GM12865 (cell line): ENCODE data around the gene RBM19.

Experiments
- DNase-seq: peaks from one replicate; pipeline ENCODE4 v3.0.0; 2010; ENCODE audit warnings: low read depth
- H3K4me3 ChIP-seq: 2 replicates; pipeline ENCODE4 v1.5.1; 2011; ENCODE audit warnings: mild to moderate bottlenecking, low read depth, low read length, control low read depth
- TF ChIP-seq, protein P1 (sequence below): IDR thresholded peaks from 2 replicates; pipeline ENCODE4 v1.5.1; 2011; ENCODE audit warnings: low read length, control low read depth, low read depth, inconsistent platforms; ENCODE audit not compliant: insufficient read depth; ENCODE audit errors: missing control alignments

RBM19 gene

DNA sequence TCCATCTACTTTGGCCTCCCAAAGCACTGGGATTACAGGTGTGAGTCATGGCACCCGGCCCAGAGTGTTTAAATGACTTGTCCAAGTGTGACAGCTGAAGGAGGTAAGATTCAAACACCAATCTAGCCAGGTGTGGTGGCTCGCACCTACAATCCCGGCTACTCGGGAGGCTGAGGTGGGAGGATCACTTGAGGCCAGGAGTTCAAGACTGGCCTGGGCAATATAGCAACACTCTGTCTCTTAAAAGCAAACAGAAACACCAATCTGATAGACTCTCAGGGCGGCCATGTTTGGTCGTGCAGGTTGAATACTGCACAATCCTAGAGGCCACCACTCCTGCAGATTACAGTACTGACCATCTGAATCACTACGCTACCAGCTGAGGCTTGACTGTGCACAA lies 68.7 kb downstream of the RBM19 start:
- no peak for DNase-seq
- TF ChIP-seq, protein P1, sequence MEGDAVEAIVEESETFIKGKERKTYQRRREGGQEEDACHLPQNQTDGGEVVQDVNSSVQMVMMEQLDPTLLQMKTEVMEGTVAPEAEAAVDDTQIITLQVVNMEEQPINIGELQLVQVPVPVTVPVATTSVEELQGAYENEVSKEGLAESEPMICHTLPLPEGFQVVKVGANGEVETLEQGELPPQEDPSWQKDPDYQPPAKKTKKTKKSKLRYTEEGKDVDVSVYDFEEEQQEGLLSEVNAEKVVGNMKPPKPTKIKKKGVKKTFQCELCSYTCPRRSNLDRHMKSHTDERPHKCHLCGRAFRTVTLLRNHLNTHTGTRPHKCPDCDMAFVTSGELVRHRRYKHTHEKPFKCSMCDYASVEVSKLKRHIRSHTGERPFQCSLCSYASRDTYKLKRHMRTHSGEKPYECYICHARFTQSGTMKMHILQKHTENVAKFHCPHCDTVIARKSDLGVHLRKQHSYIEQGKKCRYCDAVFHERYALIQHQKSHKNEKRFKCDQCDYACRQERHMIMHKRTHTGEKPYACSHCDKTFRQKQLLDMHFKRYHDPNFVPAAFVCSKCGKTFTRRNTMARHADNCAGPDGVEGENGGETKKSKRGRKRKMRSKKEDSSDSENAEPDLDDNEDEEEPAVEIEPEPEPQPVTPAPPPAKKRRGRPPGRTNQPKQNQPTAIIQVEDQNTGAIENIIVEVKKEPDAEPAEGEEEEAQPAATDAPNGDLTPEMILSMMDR, result no peak
- no peak overlapping the region for H3K4me3 ChIP-seq

DNA sequence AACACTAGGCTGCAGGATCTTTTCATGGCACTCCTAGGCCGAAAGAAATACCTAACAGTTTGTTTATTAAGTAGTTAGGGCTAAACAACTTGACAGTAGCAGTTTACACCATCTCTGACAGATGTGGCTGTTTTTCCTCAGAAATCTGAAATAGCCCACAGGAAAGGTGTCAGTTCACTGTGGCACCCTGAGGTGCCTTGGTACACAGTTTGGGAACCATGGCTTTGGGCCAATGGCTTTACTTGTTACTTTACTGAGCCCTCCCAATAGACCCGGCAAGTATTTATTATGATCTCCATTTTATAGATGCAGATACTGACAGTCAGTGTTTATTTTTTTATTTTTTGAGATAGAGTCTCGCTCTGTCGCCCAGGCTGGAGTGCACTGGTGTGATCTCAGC lies 69.3 kb downstream of the RBM19 start:
- H3K4me3 ChIP-seq, result no peak overlapping the region
- TF ChIP-seq, protein P1, result no peak
- DNase-seq, result no peak

DNA sequence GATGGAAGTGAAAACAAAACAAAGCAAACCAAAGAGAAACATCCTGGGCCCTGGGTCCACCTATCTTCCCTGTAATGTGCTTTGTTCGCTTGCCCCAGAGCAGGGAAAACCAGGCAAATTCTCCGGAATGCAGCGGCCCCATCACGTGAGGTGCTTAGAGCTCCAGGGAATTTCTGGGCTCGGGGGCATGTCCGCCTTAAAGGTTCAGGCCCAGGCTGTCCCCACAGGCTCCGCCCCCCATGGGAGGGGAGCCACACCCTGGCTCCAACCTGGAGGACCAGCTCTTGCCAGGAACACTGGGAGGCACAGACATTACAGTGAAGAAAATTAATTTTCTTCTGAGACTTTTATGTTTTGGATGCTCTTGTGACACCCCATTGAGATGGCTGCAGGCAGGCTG lies 69.9 kb downstream of the RBM19 start:
- H3K4me3 ChIP-seq, result no peak overlapping the region
- no peak for DNase-seq
- TF ChIP-seq, protein P1, result no peak

DNA sequence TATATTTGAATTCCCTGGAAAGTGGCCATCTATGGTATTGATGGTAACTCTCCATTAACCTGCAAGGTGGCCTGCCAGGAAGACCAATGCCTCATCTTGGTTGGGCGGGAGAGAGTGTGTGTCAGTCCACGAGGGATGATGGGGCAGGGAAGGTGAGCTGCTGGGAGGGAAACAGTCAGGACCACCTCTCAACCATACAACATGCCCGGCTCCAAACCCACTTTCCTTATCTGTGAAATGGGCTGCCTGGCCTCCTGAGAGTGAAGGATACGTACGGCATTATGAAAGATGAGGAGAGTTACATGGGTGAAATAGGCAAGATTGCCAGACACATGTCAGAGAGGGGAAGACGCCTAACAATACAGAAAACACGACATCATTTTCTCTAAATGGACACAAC lies 70.9 kb downstream of the RBM19 start:
- TF ChIP-seq, protein P1, result no peak
- H3K4me3 ChIP-seq, result no peak overlapping the region
- no peak for DNase-seq

DNA sequence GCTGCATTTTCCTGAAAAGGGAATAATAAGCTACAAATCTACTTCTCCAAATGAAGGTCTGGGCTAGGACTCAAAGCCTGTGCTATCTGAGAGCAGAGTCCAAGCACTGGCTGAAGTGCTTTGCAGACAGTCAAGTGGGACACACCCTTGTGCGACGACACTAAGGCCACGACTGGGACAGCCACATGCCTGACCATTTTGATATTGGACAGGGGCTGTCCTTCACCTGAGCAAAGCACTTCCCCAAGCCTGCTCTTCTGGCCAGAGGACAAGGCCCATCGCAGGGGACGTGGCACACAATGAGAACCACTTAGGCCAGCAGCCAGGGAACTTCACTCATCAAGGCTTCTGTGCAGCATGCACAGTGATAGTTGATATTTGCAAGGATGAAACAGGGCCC lies 71.4 kb downstream of the RBM19 start:
- DNase-seq, result no peak
- TF ChIP-seq, protein P1, result no peak
- no peak overlapping the region for H3K4me3 ChIP-seq

DNA sequence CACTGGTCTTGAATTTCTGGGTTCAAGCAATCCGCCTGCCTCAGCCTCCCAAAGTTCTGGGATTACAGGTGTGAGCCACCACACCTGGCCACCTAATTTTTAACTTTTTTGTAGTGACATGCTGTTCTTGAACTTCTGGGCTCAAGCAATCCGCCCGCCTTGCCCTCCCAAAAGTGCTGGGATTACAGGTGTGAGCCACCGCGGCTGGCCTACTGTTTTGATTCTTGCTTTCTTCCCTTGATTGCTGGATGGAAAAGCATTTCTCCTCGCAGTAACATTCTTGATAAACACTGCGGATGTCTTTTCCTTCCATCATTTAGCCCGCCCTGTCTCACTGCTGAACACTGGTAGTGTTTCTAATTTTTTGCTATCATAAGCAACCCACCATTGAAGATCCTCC lies 72.9 kb downstream of the RBM19 start:
- DNase-seq, result no peak
- TF ChIP-seq, protein P1, result no peak
- no peak overlapping the region for H3K4me3 ChIP-seq

DNA sequence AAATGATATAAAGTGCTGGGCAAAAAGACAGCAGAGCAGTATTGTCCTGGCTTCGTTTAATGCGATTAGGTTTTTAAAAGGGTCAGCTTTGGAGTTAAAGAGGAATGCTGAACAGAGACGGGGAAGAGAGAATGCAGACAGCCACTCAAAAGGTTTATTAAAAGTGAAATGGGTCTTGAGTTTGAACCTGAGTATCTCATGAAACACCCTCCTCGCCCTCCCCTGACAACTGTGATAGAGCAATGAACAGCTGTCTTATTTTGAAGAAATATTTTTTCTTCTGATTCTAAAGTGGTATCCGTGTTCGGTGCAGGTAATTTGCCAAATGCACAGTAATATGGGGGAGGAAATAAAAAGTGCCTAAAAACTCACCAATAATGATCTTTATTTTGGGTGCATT lies 73.6 kb downstream of the RBM19 start:
- no peak for DNase-seq
- TF ChIP-seq, protein P1, result no peak
- H3K4me3 ChIP-seq, result no peak overlapping the region
